H1 (cell line): ENCODE measurements around the gene SLC1A6. TPM values are rescaled to one million over a fixed set of nuclear protein-coding genes. Genes with fewer than 3 reads are reported as not detected.

Experiments
- CEBPB ChIP-seq: IDR thresholded peaks from 2 replicates; pipeline ENCODE4 v1.6.1; 2012; ENCODE audit warnings: low read depth, low read length
- GTF2F1 ChIP-seq: IDR thresholded peaks from 2 replicates; pipeline ENCODE4 v1.6.1; 2012; ENCODE audit warnings: low read depth, low read length, improper control_type of control experiment, borderline replicate concordance
- SAP30 ChIP-seq: fragments of 300-600 bp; sonication (generic); IDR thresholded peaks from 2 replicates; pipeline ENCODE4 v1.7.1; 2012; ENCODE audit warnings: low read length, moderate library complexity, mild to moderate bottlenecking, inconsistent platforms; ENCODE audit not compliant: insufficient read depth, insufficient replicate concordance
- USF2 ChIP-seq: IDR thresholded peaks from 2 replicates; pipeline ENCODE4 v1.6.1; 2011; ENCODE audit warnings: low read length, improper control_type of control experiment
- YY1 ChIP-seq: IDR thresholded peaks from 2 replicates; pipeline ENCODE4 v1.6.1; 2011; ENCODE audit warnings: low read depth, mild to moderate bottlenecking, low read length
- polyA plus RNA-seq, 7 experiments: library from polyadenylated mRNA; depleted of rRNA in 3 of 7; stranded (reverse) in 5 of 7; unstranded in 2 of 7; fragments of >200 nt in 5 of 7; fragments of 200-250 nt in 2 of 7; gene quantifications; 1 replicate in 5 of 7; 2 replicates in 1 of 7; 4 replicates in 1 of 7; pipeline versions ENCODE4 v1.2.1 to v1.2.3, GENCODE V29; 2011 to 2013; ENCODE audit warnings: missing spikeins in 2 of 7, mixed read lengths in 2 of 7
- total RNA-seq: library from RNA; stranded (reverse); fragmentation: NEBNext Ultra II Directional; extraction: Animal tissue kit (Norgen Biotek cat#: 25700); gene quantifications from 2 replicates; pipeline ENCODE4 v1.2.1, GENCODE V29; 2021

Gene SLC1A6
- total and polyA plus RNA-seq, 2 of the 8 experiments (the other 6 are each of a cell fraction or from before 2014, with no cell fraction given): 14.0 to 26.6 TPM

- no peak for TF ChIP-seq SAP30
- no peak for TF ChIP-seq CEBPB
- TF ChIP-seq GTF2F1: no peak
- no peak for TF ChIP-seq USF2
- TF ChIP-seq YY1: no peak
Observed at GRCh38 chr19:14916848-14917247, 62.8 kb downstream of the SLC1A6 start (continued).
